ENCODE measurements around the gene UBAC1. TPM values are rescaled to one million over a fixed set of nuclear protein-coding genes. Genes with fewer than 3 reads are reported as not detected.

UBAC1 gene
- polyA plus RNA-seq, 1 donor (not counting 4 experiments of a cell fraction or from before 2014, with no cell fraction given) = 50.7 TPM

- peaks cover 10 to 17% of the 10 kb centered on the region in 2 experiments for H3K36me3 ChIP-seq (ENCODE audit: control insufficient read depth in 2 of 2, extremely low read depth in 1 of 2, insufficient read depth in 2 of 2, low read length in 2 of 2)
Observed at GRCh38 chr9:135928731-135929655, 32.2 kb downstream of the UBAC1 start.

GRCh38 chr9:135928074-135928730 lies 33.0 kb downstream of the UBAC1 start:
- TF ChIP-seq EZH2 (IDR thresholded peaks at IDR 0.05; ENCODE audit: low read length) = no peak
- no peak for TF ChIP-seq CTCF (optimal IDR thresholded peaks at IDR 0.05 in 1 of 3, IDR thresholded peaks at IDR 0.05 in 1 of 3, conservative IDR thresholded peaks at IDR 0.05 in 1 of 3; ENCODE audit: extremely low read depth in 1 of 3, insufficient read depth in 2 of 3, low read length in 3 of 3)
- Histone ChIP-seq H4K20me1 (ENCODE audit: control insufficient read depth, extremely low read depth, insufficient read depth, low read length) (peaks cover 2% of the 10 kb centered on the region), H3K9me3 (ENCODE audit: control insufficient read depth, low read depth, low read length) (no peaks in the 10 kb centered on the region), H3K36me3 (ENCODE audit: control insufficient read depth in 2 of 2, extremely low read depth in 1 of 2, insufficient read depth in 2 of 2, low read length in 2 of 2) (peaks cover 3 to 13% of the 10 kb centered on the region in 2 experiments), H3K27ac (ENCODE audit: control insufficient read depth, insufficient read depth, low read length) (no peak overlapping the region), H2AFZ (ENCODE audit: control insufficient read depth, low read length) (no peak overlapping the region), H3K4me1 (ENCODE audit: control insufficient read depth, extremely low read depth, insufficient read depth, low read length) (peaks cover 14% of the 10 kb centered on the region), H3K9ac (ENCODE audit: control insufficient read depth, extremely low read depth, insufficient read depth, low read length) (no peak overlapping the region), H3K79me2 (ENCODE audit: control insufficient read depth, insufficient read depth, low read length) (no peaks in the 10 kb centered on the region), H3K4me3 (ENCODE audit: control insufficient read depth in 2 of 3, extremely low read depth in 1 of 3, insufficient read depth in 2 of 3, low read depth in 1 of 3, low read length in 3 of 3) (no peak overlapping the region), H3K9me1 (ENCODE audit: control insufficient read depth, extremely low read depth, insufficient read depth, low read length) (no peaks in the 10 kb centered on the region), H3K27me3 (ENCODE audit: control insufficient read depth, extremely low read depth, insufficient read depth, low read length) (no peaks in the 10 kb centered on the region), H3K4me2 (ENCODE audit: control insufficient read depth, extremely low read depth, insufficient read depth, low read depth, low read length) (no peak overlapping the region)
- no peak for DNase-seq (ENCODE audit: low read depth, low spot score)
- FAIRE-seq = no peak
- dilution Hi-C loops (cut with MboI; ENCODE audit: extremely low pct_ligation_motif_present, low sequenced_read_pairs) = no loop called here

More at GRCh38 chr9:135928731-135929655, 32.2 kb downstream of the UBAC1 start:
- H3K27me3 ChIP-seq (ENCODE audit: control insufficient read depth, extremely low read depth, insufficient read depth, low read length) = no peaks in the 10 kb centered on the region
- no peaks in the 10 kb centered on the region for H3K9me3 ChIP-seq (ENCODE audit: control insufficient read depth, low read depth, low read length)
- no peak overlapping the region for H2AFZ ChIP-seq (ENCODE audit: control insufficient read depth, low read length)
- DNase-seq (ENCODE audit: low read depth, low spot score) (no peak), FAIRE-seq (no peak)
- dilution Hi-C loops (cut with MboI; ENCODE audit: extremely low pct_ligation_motif_present, low sequenced_read_pairs) = no loop called here
- H3K4me1 ChIP-seq (ENCODE audit: control insufficient read depth, extremely low read depth, insufficient read depth, low read length) = peaks cover 14% of the 10 kb centered on the region
- no peak overlapping the region for H3K4me3 ChIP-seq (ENCODE audit: control insufficient read depth in 2 of 3, extremely low read depth in 1 of 3, insufficient read depth in 2 of 3, low read depth in 1 of 3, low read length in 3 of 3)
- no peak overlapping the region for H3K27ac ChIP-seq (ENCODE audit: control insufficient read depth, insufficient read depth, low read length)
- no peak overlapping the region for H3K4me2 ChIP-seq (ENCODE audit: control insufficient read depth, extremely low read depth, insufficient read depth, low read depth, low read length)
- TF ChIP-seq CTCF (optimal IDR thresholded peaks at IDR 0.05 in 1 of 3, IDR thresholded peaks at IDR 0.05 in 1 of 3, conservative IDR thresholded peaks at IDR 0.05 in 1 of 3; ENCODE audit: extremely low read depth in 1 of 3, insufficient read depth in 2 of 3, low read length in 3 of 3) (no peak), EZH2 (IDR thresholded peaks at IDR 0.05; ENCODE audit: low read length) (no peak)
- H3K9me1 ChIP-seq (ENCODE audit: control insufficient read depth, extremely low read depth, insufficient read depth, low read length) = no peaks in the 10 kb centered on the region
- H3K79me2 ChIP-seq (ENCODE audit: control insufficient read depth, insufficient read depth, low read length) = no peaks in the 10 kb centered on the region
- no peak overlapping the region for H3K9ac ChIP-seq (ENCODE audit: control insufficient read depth, extremely low read depth, insufficient read depth, low read length)
- peaks cover 2% of the 10 kb centered on the region for H4K20me1 ChIP-seq (ENCODE audit: control insufficient read depth, extremely low read depth, insufficient read depth, low read length)
